COLO668 (cell line): ENCODE results near the gene CAMSAP3.
A peak's percentile ranks its signal among the peaks of the same experiment; 100 is the strongest.

Experiments
- DNase-seq: peaks from one replicate; lab custom pipeline; 2025; ENCODE audit not compliant: unreplicated experiment; lab: John Stamatoyannopoulos, UW

CAMSAP3 gene

GRCh38 chr19:7595466-7596133 lies at the start of gene CAMSAP3:
CAMSAP3 (plus strand) TSS chr19:7595863; CDS start chr19:7596003, 140 bp downstream.
- peak; percentile 82 for DNase-seq

- DNase-seq = no peak
Measured at GRCh38 chr19:7545904-7546303, 49.8 kb upstream of the CAMSAP3 start.

GRCh38 chr19:7547159-7547558 lies 48.5 kb upstream of the CAMSAP3 start:
- no peak for DNase-seq

GRCh38 chr19:7549429-7550148 lies 46.1 kb upstream of the CAMSAP3 start:
- no peak for DNase-seq

- DNase-seq = no peak
Measured at GRCh38 chr19:7550169-7550770, 45.4 kb upstream of the CAMSAP3 start.

- peak; percentile 26 for DNase-seq
Measured at GRCh38 chr19:7550987-7551761, 44.5 kb upstream of the CAMSAP3 start.

- DNase-seq = no peak
Measured at GRCh38 chr19:7552781-7553180, 42.9 kb upstream of the CAMSAP3 start.

- DNase-seq = no peak
Measured at GRCh38 chr19:7554565-7554964, 41.1 kb upstream of the CAMSAP3 start.

- no peak for DNase-seq
Measured at GRCh38 chr19:7554990-7555864, 40.4 kb upstream of the CAMSAP3 start.

- DNase-seq = no peak
Measured at GRCh38 chr19:7556696-7557315, 38.9 kb upstream of the CAMSAP3 start.

GRCh38 chr19:7558667-7559066 lies 37.0 kb upstream of the CAMSAP3 start:
- DNase-seq = no peak

- no peak for DNase-seq
Measured at GRCh38 chr19:7559102-7559501, 36.6 kb upstream of the CAMSAP3 start.

GRCh38 chr19:7560255-7560654 lies 35.4 kb upstream of the CAMSAP3 start:
- DNase-seq = no peak

- DNase-seq = no peak
Measured at GRCh38 chr19:7561325-7561724, 34.3 kb upstream of the CAMSAP3 start.

GRCh38 chr19:7562646-7563393 lies 32.8 kb upstream of the CAMSAP3 start:
- DNase-seq = no peak

- DNase-seq = no peak
Measured at GRCh38 chr19:7564866-7565265, 30.8 kb upstream of the CAMSAP3 start.

GRCh38 chr19:7565332-7565731 lies 30.3 kb upstream of the CAMSAP3 start:
- DNase-seq = no peak

- DNase-seq = no peak
Measured at GRCh38 chr19:7570761-7571160, 24.9 kb upstream of the CAMSAP3 start.

- DNase-seq = no peak
Measured at GRCh38 chr19:7575434-7576040, 20.1 kb upstream of the CAMSAP3 start.
